B cell (primary cell): ENCODE measurements around the gene SETBP1.

Experiments
- EZH2 ChIP-seq: IDR thresholded peaks from 2 replicates; pipeline ENCODE4 v1.6.1; 2012; ENCODE audit warnings: borderline replicate concordance, low read depth, mild to moderate bottlenecking, moderate library complexity, low read length; ENCODE audit not compliant: insufficient read depth, poor library complexity, severe bottlenecking
- TF ChIP-seq, protein P1 (sequence below): fragments of 200-600 bp; IDR thresholded peaks from one replicate; pipeline ENCODE4 v1.8.0; 2022; ENCODE audit warnings: antibody characterized with exemption, mild to moderate bottlenecking

- TF ChIP-seq, protein P1, sequence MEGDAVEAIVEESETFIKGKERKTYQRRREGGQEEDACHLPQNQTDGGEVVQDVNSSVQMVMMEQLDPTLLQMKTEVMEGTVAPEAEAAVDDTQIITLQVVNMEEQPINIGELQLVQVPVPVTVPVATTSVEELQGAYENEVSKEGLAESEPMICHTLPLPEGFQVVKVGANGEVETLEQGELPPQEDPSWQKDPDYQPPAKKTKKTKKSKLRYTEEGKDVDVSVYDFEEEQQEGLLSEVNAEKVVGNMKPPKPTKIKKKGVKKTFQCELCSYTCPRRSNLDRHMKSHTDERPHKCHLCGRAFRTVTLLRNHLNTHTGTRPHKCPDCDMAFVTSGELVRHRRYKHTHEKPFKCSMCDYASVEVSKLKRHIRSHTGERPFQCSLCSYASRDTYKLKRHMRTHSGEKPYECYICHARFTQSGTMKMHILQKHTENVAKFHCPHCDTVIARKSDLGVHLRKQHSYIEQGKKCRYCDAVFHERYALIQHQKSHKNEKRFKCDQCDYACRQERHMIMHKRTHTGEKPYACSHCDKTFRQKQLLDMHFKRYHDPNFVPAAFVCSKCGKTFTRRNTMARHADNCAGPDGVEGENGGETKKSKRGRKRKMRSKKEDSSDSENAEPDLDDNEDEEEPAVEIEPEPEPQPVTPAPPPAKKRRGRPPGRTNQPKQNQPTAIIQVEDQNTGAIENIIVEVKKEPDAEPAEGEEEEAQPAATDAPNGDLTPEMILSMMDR, result no peak
- TF ChIP-seq EZH2, result no peak
Measured at GRCh38 chr18:44816477-44816876, 135.8 kb downstream of the SETBP1 start.
